Parathyroid adenoma (tissue), 2 donors: ENCODE data around the gene STUM.
A peak's percentile ranks its signal among the peaks of the same experiment; 100 is the strongest.

Source experiments
- H2AFZ ChIP-seq: fragments of 300-600 bp; sonication (generic); one replicate; pipeline ENCODE4 v1.7.0; 2017; ENCODE audit warnings: antibody characterized with exemption, mild to moderate bottlenecking
- H3K27ac ChIP-seq: fragments of 300-600 bp; sonication (generic); one replicate; pipeline ENCODE4 v1.7.0; 2017
- H3K27me3 ChIP-seq: fragments of 300-600 bp; sonication (generic); one replicate; pipeline ENCODE4 v1.7.0; 2017; ENCODE audit warnings: low read length; ENCODE audit not compliant: control insufficient read depth, insufficient read depth
- H3K36me3 ChIP-seq: fragments of 300-600 bp; sonication (generic); one replicate; pipeline ENCODE4 v1.7.0; 2017; ENCODE audit warnings: low read length; ENCODE audit not compliant: control insufficient read depth, insufficient read depth
- H3K4me1 ChIP-seq: fragments of 300-600 bp; sonication (generic); one replicate; pipeline ENCODE4 v1.7.0; 2017; ENCODE audit warnings: control low read depth
- H3K4me2 ChIP-seq: fragments of 300-600 bp; sonication (generic); one replicate; pipeline ENCODE4 v1.7.0; 2017; ENCODE audit warnings: low read length
- H3K4me3 ChIP-seq: fragments of 300-600 bp; sonication (generic); one replicate; pipeline ENCODE4 v1.7.0; 2017; ENCODE audit warnings: low read depth, low read length
- H3K79me2 ChIP-seq: fragments of 300-600 bp; sonication (generic); one replicate; pipeline ENCODE4 v1.7.0; 2017; ENCODE audit warnings: control low read depth
- H3K9ac ChIP-seq: fragments of 300-600 bp; sonication (generic); one replicate; pipeline ENCODE4 v1.7.0; 2017; ENCODE audit warnings: mild to moderate bottlenecking
- H3K9me3 ChIP-seq: fragments of 300-600 bp; sonication (generic); one replicate; pipeline ENCODE4 v1.7.0; 2017; ENCODE audit warnings: low read length; ENCODE audit not compliant: control insufficient read depth
- CTCF ChIP-seq: fragments of 300-600 bp; sonication (generic); IDR thresholded peaks from one replicate; pipeline ENCODE4 v1.7.0; 2017; ENCODE audit warnings: antibody characterized with exemption, mild to moderate bottlenecking
- donor health status: primary hyperparathyroidism.

Gene STUM

GRCh38 chr1:226656201-226656600 is 107.6 kb downstream of the STUM start:
- Histone ChIP-seq H3K4me2 (no peak overlapping the region), H3K79me2 (peaks cover 2% of the 10 kb centered on the region), H3K4me1 (peaks cover 10% of the 10 kb centered on the region), H3K4me3 (no peak overlapping the region), H3K27ac (no peak overlapping the region), H3K9me3 (no peaks in the 10 kb centered on the region), H3K9ac (no peak overlapping the region), H2AFZ (peak overlapping the region; percentile 3), H3K27me3 (no peaks in the 10 kb centered on the region), H3K36me3 (no peaks in the 10 kb centered on the region)
- TF ChIP-seq CTCF: no peak

GRCh38 chr1:226656601-226657277 is 108.2 kb downstream of the STUM start:
- H3K4me1 ChIP-seq: peaks cover 10% of the 10 kb centered on the region
- no peak overlapping the region for H3K4me2 ChIP-seq
- H3K9ac ChIP-seq: no peak overlapping the region
- H3K27me3 ChIP-seq: no peaks in the 10 kb centered on the region
- H3K9me3 ChIP-seq: no peaks in the 10 kb centered on the region
- no peak overlapping the region for H3K27ac ChIP-seq
- no peak for TF ChIP-seq CTCF
- H3K79me2 ChIP-seq: peaks cover 2% of the 10 kb centered on the region
- peak overlapping the region; percentile 3 for H2AFZ ChIP-seq
- H3K4me3 ChIP-seq: no peak overlapping the region
- H3K36me3 ChIP-seq: no peaks in the 10 kb centered on the region

GRCh38 chr1:226657895-226658545 is 109.5 kb downstream of the STUM start:
- no peak overlapping the region for H3K27ac ChIP-seq
- H2AFZ ChIP-seq: no peak overlapping the region
- no peaks in the 10 kb centered on the region for H3K9me3 ChIP-seq
- no peak overlapping the region for H3K4me3 ChIP-seq
- peaks cover 10% of the 10 kb centered on the region for H3K4me1 ChIP-seq
- H3K4me2 ChIP-seq: no peak overlapping the region
- H3K36me3 ChIP-seq: no peaks in the 10 kb centered on the region
- peaks cover 2% of the 10 kb centered on the region for H3K79me2 ChIP-seq
- no peaks in the 10 kb centered on the region for H3K27me3 ChIP-seq
- H3K9ac ChIP-seq: no peak overlapping the region
- no peak for TF ChIP-seq CTCF

- Histone ChIP-seq H2AFZ (no peak overlapping the region), H3K4me1 (peaks cover 10% of the 10 kb centered on the region), H3K9ac (no peak overlapping the region), H3K9me3 (no peaks in the 10 kb centered on the region), H3K4me3 (no peak overlapping the region), H3K4me2 (no peak overlapping the region), H3K79me2 (peaks cover 2% of the 10 kb centered on the region), H3K27ac (no peak overlapping the region), H3K27me3 (no peaks in the 10 kb centered on the region), H3K36me3 (no peaks in the 10 kb centered on the region)
- TF ChIP-seq CTCF: no peak
Measured at GRCh38 chr1:226658546-226659125, 110.1 kb downstream of the STUM start.
